HEK293 (cell line): ENCODE results near the gene NLRX1.

Source experiments
- CTCF ChIA-PET: fragments of 350-600 bp; formaldehyde crosslinking; extraction: SDS; loops from one replicate; lab custom pipeline; 2021; ENCODE audit warnings: antibody characterized with exemption; lab: Yijun Ruan, JAX
- POLR2A ChIA-PET: fragments of 300-600 bp; formaldehyde crosslinking; extraction: SDS; loops from one replicate; lab custom pipeline; 2020; ENCODE audit warnings: antibody characterized with exemption, inconsistent platforms; lab: Yijun Ruan, JAX
- H3K27ac ChIP-seq: fragments of 200-500 bp; sonication (Bioruptor generic); 2 replicates; pipeline ENCODE4 v1.5.1; 2014; ENCODE audit warnings: low read depth, low read length, control low read depth, inconsistent platforms; ENCODE audit errors: extremely low read depth
- H3K36me3 ChIP-seq, 2 experiments: fragments of 200-500 bp in 1 of 2; sonication (Bioruptor generic) in 1 of 2; 1 replicate in 1 of 2; 2 replicates in 1 of 2; pipeline ENCODE4 v1.5.1; 2014 to 2017; ENCODE audit warnings: inconsistent platforms in 2 of 2, low read length in 2 of 2; ENCODE audit not compliant: control insufficient read depth in 2 of 2, insufficient read depth in 1 of 2
- H3K4me1 ChIP-seq: fragments of 200-500 bp; sonication (Bioruptor generic); 2 replicates; pipeline ENCODE4 v1.5.1; 2014; ENCODE audit warnings: mild to moderate bottlenecking, low read length, inconsistent platforms; ENCODE audit not compliant: control insufficient read depth, insufficient read depth
- H3K4me3 ChIP-seq: 2 replicates; pipeline ENCODE4 v1.5.1; 2011; ENCODE audit warnings: low read depth, mild to moderate bottlenecking, control low read depth, low read length, moderate library complexity
- H3K9me3 ChIP-seq: fragments of 200-500 bp; sonication (Bioruptor generic); 2 replicates; pipeline ENCODE4 v1.5.1; 2014; ENCODE audit warnings: low read depth, low read length, inconsistent platforms; ENCODE audit not compliant: control insufficient read depth, insufficient read depth
- ATF2 ChIP-seq: fragments of 450-650 bp; formaldehyde crosslinking; IDR thresholded peaks from 2 replicates; pipeline ENCODE4 v1.5.1; 2016; ENCODE audit warnings: missing biosample characterization, missing genetic modification characterization, low read depth
- EGR2 ChIP-seq: fragments of 450-650 bp; formaldehyde crosslinking; IDR thresholded peaks from 2 replicates; pipeline ENCODE4 v1.5.1; 2016; ENCODE audit warnings: low read depth, missing biosample characterization, missing genetic modification characterization
- GLIS1 ChIP-seq: fragments of 450-650 bp; formaldehyde crosslinking; IDR thresholded peaks from 2 replicates; pipeline ENCODE4 v1.5.1; 2016; ENCODE audit warnings: missing biosample characterization, missing genetic modification characterization
- GLIS2 ChIP-seq: fragments of 450-650 bp; formaldehyde crosslinking; IDR thresholded peaks from 2 replicates; pipeline ENCODE4 v1.5.1; 2016; ENCODE audit warnings: missing biosample characterization, missing genetic modification characterization
- MZF1 ChIP-seq: fragments of 450-650 bp; formaldehyde crosslinking; IDR thresholded peaks from 2 replicates; pipeline ENCODE4 v1.5.1; 2017; ENCODE audit warnings: missing biosample characterization, missing genetic modification characterization, borderline replicate concordance
- WT1 ChIP-seq: fragments of 450-650 bp; formaldehyde crosslinking; IDR thresholded peaks from 2 replicates; pipeline ENCODE4 v1.5.1; 2016; ENCODE audit warnings: missing biosample characterization, missing genetic modification characterization
- ZBTB11 ChIP-seq: fragments of 450-650 bp; formaldehyde crosslinking; conservative IDR thresholded peaks from 2 replicates; pipeline ENCODE4 v1.5.1; 2016; ENCODE audit warnings: low read depth, missing biosample characterization, missing genetic modification characterization
- ZBTB8A ChIP-seq: fragments of 450-650 bp; formaldehyde crosslinking; IDR thresholded peaks from 2 replicates; pipeline ENCODE4 v1.5.1; 2016; ENCODE audit warnings: missing biosample characterization, missing genetic modification characterization
- ZFP41 ChIP-seq: fragments of 450-650 bp; formaldehyde crosslinking; IDR thresholded peaks from 2 replicates; pipeline ENCODE4 v1.5.1; 2016; ENCODE audit warnings: missing biosample characterization, missing genetic modification characterization, borderline replicate concordance
- ZNF112 ChIP-seq: fragments of 450-650 bp; formaldehyde crosslinking; IDR thresholded peaks from 2 replicates; pipeline ENCODE4 v1.5.0; 2017; ENCODE audit warnings: missing biosample characterization, missing genetic modification characterization
- ZNF16 ChIP-seq: fragments of 450-650 bp; formaldehyde crosslinking; IDR thresholded peaks from 2 replicates; pipeline ENCODE4 v1.5.1; 2016; ENCODE audit warnings: low read depth, missing biosample characterization, missing genetic modification characterization
- ZNF2 ChIP-seq: fragments of 450-650 bp; formaldehyde crosslinking; IDR thresholded peaks from 2 replicates; pipeline ENCODE4 v1.5.1; 2016; ENCODE audit warnings: missing biosample characterization, missing genetic modification characterization
- ZNF292 ChIP-seq: fragments of 450-650 bp; formaldehyde crosslinking; IDR thresholded peaks from 2 replicates; pipeline ENCODE4 v1.5.1; 2016; ENCODE audit warnings: low read depth, missing biosample characterization, missing genetic modification characterization, borderline replicate concordance
- ZNF354C ChIP-seq: fragments of 450-650 bp; formaldehyde crosslinking; IDR thresholded peaks from 2 replicates; pipeline ENCODE4 v1.5.1; 2016; ENCODE audit warnings: missing biosample characterization, missing genetic modification characterization, low read depth, borderline replicate concordance
- ZNF426 ChIP-seq: fragments of 450-650 bp; formaldehyde crosslinking; IDR thresholded peaks from 2 replicates; pipeline ENCODE4 v1.5.1; 2017; ENCODE audit warnings: missing biosample characterization, missing genetic modification characterization, mild to moderate bottlenecking, inconsistent platforms, moderate library complexity
- ZNF488 ChIP-seq: fragments of 450-650 bp; formaldehyde crosslinking; IDR thresholded peaks from 2 replicates; pipeline ENCODE4 v1.5.1; 2016; ENCODE audit warnings: missing biosample characterization, missing genetic modification characterization
- ZNF530 ChIP-seq: fragments of 450-650 bp; formaldehyde crosslinking; IDR thresholded peaks from 2 replicates; pipeline ENCODE4 v1.5.1; 2016; ENCODE audit warnings: low read depth, missing biosample characterization, missing genetic modification characterization
- ZNF558 ChIP-seq: fragments of 450-650 bp; formaldehyde crosslinking; IDR thresholded peaks from 2 replicates; pipeline ENCODE4 v1.5.1; 2016; ENCODE audit warnings: missing biosample characterization, missing genetic modification characterization
- ZNF560 ChIP-seq: fragments of 450-650 bp; formaldehyde crosslinking; IDR thresholded peaks from 2 replicates; pipeline ENCODE4 v1.5.1; 2017; ENCODE audit warnings: missing biosample characterization, missing genetic modification characterization, borderline replicate concordance
- ZNF658 ChIP-seq: fragments of 450-650 bp; formaldehyde crosslinking; IDR thresholded peaks from 2 replicates; pipeline ENCODE4; 2016; ENCODE audit warnings: missing biosample characterization, missing genetic modification characterization
- ZNF664 ChIP-seq: fragments of 450-650 bp; formaldehyde crosslinking; IDR thresholded peaks from 2 replicates; pipeline ENCODE4 v1.5.1; 2016; ENCODE audit warnings: missing biosample characterization, missing genetic modification characterization
- ZNF677 ChIP-seq: fragments of 450-650 bp; IDR thresholded peaks from 2 replicates; pipeline ENCODE4 v1.5.0; 2018; ENCODE audit warnings: missing biosample characterization, mild to moderate bottlenecking, missing genetic modification characterization, moderate library complexity
- ZNF791 ChIP-seq: fragments of 450-650 bp; formaldehyde crosslinking; IDR thresholded peaks from 2 replicates; pipeline ENCODE4 v1.5.1; 2016; ENCODE audit warnings: missing biosample characterization, missing genetic modification characterization
- ZSCAN16 ChIP-seq: fragments of 450-650 bp; formaldehyde crosslinking; IDR thresholded peaks from 2 replicates; pipeline ENCODE4 v1.5.1; 2016; ENCODE audit warnings: missing biosample characterization, missing genetic modification characterization
- ZSCAN30 ChIP-seq: fragments of 450-650 bp; IDR thresholded peaks from 2 replicates; pipeline ENCODE4 v1.5.1; 2018; ENCODE audit warnings: missing biosample characterization, mild to moderate bottlenecking, missing genetic modification characterization, moderate library complexity
- TF ChIP-seq, protein P1 (sequence below): fragments of 450-650 bp; formaldehyde crosslinking; IDR thresholded peaks from 2 replicates; pipeline ENCODE4 v1.5.1; 2016; ENCODE audit warnings: missing biosample characterization, missing genetic modification characterization
- TF ChIP-seq, protein P2 (sequence below): fragments of 450-650 bp; formaldehyde crosslinking; IDR thresholded peaks from 2 replicates; pipeline ENCODE4 v1.5.1; 2016; ENCODE audit warnings: missing biosample characterization, missing genetic modification characterization

Gene NLRX1

DNA sequence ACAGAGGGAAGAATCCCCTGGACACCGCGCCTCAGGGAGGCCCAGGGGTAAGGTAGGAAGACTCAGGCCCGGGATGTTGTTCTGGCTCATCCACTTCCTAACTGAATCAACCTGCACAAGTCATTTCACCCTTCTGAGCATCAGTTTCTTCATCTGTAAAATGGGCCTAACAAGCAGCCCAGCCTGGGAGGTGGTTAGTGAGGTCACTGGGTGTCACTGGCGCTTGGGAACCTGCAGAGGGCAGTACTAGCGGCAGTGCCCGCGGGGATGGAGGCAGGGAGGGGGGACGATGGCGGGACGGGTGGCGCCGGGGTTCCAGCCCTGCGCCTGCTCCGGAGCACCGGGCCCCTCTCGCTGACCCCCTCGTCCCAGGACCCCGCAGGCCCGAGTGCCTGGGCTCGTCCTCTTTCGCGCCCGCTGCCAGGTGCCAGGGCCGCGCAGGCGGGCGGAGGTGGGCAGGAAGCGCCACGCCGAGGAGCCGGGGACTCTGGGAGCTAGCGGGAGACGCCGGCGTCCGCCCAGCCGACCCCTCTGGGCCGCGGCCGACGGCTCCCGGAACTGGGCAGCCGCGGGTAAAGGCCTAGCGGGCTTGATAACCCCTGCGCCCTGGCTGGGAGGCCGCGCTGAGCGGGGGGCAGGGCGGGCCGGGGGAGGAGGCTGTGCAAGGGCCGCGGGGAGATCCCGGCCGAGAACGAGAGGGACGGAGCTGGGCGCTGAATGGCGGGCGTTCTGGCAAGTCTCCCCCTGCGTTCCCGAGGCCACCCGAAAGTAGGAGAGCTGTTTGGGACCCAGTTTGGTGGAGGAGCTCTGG is at the start of gene NLRX1:
TSS of gene NLRX1 (plus strand) at position 255 of the 811 bp plus-strand sequence. CDS start 2,679 bp downstream, outside the sequence.
- ChIA-PET POLR2A (interaction anchor here (0.7 to 1.6 kb wide), 12 partner anchors 9 to 207 kb away, joined by 3 to 9 read pairs (median 4); partner anchors contain the start of genes ABCG4 and HINFP), CTCF (interaction anchor here (0.6 to 2.0 kb wide), 15 partner anchors 9 to 170 kb away, joined by 3 to 11 read pairs (median 4); no protein-coding TSS in a partner anchor)
- no peaks in the 10 kb centered on the region for H3K9me3 ChIP-seq
- peak within 1 kb of the TSS; percentile 82 for H3K27ac ChIP-seq
- H3K36me3 ChIP-seq = peaks cover 0 to 4% of the 10 kb centered on the region in 2 experiments; a peak in 1 of 3 replicates
- H3K4me1 ChIP-seq = no peaks in the 10 kb centered on the region
- peak within 1 kb of the TSS; percentile 83 for H3K4me3 ChIP-seq
- TF ChIP-seq WT1 (peak; percentile 25; the same call in 1 of the 2 replicates), ZNF677 (tag by site-specific recombination) (no peak), ZNF2 (tag by site-specific recombination) (no peak), ZNF292 (tag by site-specific recombination) (no peak), ZBTB8A (tag by site-specific recombination) (peak; percentile 81), ATF2 (tag by site-specific recombination) (peak; percentile 81), GLIS1 (tag by site-specific recombination) (peak; percentile 84), ZNF560 (no peak), ZNF112 (tag by site-specific recombination) (no peak), ZNF426 (tag by site-specific recombination) (no peak), ZFP41 (tag by site-specific recombination) (no peak), ZBTB11 (tag by site-specific recombination) (no peak), ZNF791 (no peak), GLIS2 (tag by site-specific recombination) (peak; percentile 78), MZF1 (no peak), ZNF488 (tag by site-specific recombination) (no peak), EGR2 (tag by site-specific recombination) (no peak), ZNF558 (tag by site-specific recombination) (no peak), ZNF658 (no peak), ZSCAN30 (tag by site-specific recombination) (peak; percentile 94), ZNF16 (tag by site-specific recombination) (no peak), ZNF354C (no peak), ZNF664 (tag by site-specific recombination) (peak; percentile 55; the same call in 1 of the 2 replicates), ZNF530 (tag by site-specific recombination) (no peak), ZSCAN16 (tag by site-specific recombination) (no peak)
- TF ChIP-seq, protein P1, sequence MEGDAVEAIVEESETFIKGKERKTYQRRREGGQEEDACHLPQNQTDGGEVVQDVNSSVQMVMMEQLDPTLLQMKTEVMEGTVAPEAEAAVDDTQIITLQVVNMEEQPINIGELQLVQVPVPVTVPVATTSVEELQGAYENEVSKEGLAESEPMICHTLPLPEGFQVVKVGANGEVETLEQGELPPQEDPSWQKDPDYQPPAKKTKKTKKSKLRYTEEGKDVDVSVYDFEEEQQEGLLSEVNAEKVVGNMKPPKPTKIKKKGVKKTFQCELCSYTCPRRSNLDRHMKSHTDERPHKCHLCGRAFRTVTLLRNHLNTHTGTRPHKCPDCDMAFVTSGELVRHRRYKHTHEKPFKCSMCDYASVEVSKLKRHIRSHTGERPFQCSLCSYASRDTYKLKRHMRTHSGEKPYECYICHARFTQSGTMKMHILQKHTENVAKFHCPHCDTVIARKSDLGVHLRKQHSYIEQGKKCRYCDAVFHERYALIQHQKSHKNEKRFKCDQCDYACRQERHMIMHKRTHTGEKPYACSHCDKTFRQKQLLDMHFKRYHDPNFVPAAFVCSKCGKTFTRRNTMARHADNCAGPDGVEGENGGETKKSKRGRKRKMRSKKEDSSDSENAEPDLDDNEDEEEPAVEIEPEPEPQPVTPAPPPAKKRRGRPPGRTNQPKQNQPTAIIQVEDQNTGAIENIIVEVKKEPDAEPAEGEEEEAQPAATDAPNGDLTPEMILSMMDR (tag by site-specific recombination) = peak; percentile 75; the same call in 1 of the 2 replicates
- TF ChIP-seq, protein P2, sequence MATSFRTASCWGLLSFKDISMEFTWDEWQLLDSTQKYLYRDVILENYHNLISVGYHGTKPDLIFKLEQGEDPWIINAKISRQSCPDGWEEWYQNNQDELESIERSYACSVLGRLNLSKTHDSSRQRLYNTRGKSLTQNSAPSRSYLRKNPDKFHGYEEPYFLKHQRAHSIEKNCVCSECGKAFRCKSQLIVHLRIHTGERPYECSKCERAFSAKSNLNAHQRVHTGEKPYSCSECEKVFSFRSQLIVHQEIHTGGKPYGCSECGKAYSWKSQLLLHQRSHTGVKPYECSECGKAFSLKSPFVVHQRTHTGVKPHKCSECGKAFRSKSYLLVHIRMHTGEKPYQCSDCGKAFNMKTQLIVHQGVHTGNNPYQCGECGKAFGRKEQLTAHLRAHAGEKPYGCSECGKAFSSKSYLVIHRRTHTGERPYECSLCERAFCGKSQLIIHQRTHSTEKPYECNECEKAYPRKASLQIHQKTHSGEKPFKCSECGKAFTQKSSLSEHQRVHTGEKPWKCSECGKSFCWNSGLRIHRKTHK (tag by site-specific recombination) = no peak
